PFSK-1 (cell line): ENCODE data around the gene RPTOR.

ENCODE experiments used
- FOXP2 ChIP-seq: optimal IDR thresholded peaks from 2 replicates; pipeline ENCODE3; 2011; ENCODE audit warnings: borderline replicate concordance, control low read depth, inconsistent platforms; ENCODE audit not compliant: insufficient read depth; ENCODE audit errors: extremely low read length, extremely low read depth
- POLR2AphosphoS5 ChIP-seq: IDR thresholded peaks from 2 replicates; pipeline ENCODE4 v1.6.1; 2012; ENCODE audit warnings: low read depth, mild to moderate bottlenecking, control low read depth, low read length, moderate library complexity
- SIN3A ChIP-seq: IDR thresholded peaks from 2 replicates; pipeline ENCODE4 v1.6.1; 2012; ENCODE audit warnings: mild to moderate bottlenecking, low read length, moderate library complexity, borderline replicate concordance; ENCODE audit not compliant: insufficient read depth
- TAF1 ChIP-seq: IDR thresholded peaks from 2 replicates; pipeline ENCODE4 v1.6.1; 2012; ENCODE audit warnings: low read length, control low read depth, borderline replicate concordance; ENCODE audit not compliant: insufficient read depth
- TF ChIP-seq, protein P1 (sequence below), 2 experiments: IDR thresholded peaks; 2 replicates each; pipeline versions ENCODE4 v1.6.1 to v1.8.0; 2011 to 2012; ENCODE audit warnings: low read depth in 2 of 2, low read length in 2 of 2, control low read depth in 1 of 2, inconsistent platforms in 1 of 2, mild to moderate bottlenecking in 1 of 2, moderate library complexity in 1 of 2; ENCODE audit not compliant: insufficient read depth in 1 of 2

RPTOR gene

DNA sequence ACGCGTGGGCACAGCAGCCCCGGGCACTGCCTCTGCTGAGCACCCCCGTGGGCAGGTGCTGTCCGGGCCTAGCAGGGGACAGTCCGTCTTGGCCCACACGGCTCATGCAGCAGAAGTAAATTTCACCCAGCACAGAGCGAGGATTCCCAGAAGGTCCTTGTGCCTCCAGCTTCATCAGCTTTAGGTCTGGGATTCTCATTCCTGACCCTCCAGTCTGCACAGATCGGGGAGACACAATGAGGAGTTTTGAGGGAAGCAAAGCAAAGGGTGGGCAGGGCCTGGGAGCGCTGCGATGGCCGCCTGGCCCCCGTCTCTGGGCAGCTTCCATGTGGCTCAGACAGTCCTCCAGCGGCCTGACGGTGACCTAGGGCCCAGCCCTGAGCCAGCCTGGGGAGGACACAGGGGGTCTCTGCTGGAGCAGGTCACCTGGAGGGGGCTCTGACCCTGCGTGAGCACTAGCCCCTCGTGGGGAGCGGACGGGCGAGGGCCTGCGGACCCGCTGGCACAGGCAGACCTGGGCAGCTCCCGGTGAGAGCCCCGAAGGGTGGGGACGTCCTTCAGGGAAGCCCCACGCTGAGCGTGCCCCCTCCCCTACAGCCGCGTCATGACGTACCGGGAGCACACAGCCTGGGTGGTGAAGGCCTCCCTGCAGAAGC, 416.3 kb downstream of the RPTOR start:
- TF ChIP-seq, protein P1, sequence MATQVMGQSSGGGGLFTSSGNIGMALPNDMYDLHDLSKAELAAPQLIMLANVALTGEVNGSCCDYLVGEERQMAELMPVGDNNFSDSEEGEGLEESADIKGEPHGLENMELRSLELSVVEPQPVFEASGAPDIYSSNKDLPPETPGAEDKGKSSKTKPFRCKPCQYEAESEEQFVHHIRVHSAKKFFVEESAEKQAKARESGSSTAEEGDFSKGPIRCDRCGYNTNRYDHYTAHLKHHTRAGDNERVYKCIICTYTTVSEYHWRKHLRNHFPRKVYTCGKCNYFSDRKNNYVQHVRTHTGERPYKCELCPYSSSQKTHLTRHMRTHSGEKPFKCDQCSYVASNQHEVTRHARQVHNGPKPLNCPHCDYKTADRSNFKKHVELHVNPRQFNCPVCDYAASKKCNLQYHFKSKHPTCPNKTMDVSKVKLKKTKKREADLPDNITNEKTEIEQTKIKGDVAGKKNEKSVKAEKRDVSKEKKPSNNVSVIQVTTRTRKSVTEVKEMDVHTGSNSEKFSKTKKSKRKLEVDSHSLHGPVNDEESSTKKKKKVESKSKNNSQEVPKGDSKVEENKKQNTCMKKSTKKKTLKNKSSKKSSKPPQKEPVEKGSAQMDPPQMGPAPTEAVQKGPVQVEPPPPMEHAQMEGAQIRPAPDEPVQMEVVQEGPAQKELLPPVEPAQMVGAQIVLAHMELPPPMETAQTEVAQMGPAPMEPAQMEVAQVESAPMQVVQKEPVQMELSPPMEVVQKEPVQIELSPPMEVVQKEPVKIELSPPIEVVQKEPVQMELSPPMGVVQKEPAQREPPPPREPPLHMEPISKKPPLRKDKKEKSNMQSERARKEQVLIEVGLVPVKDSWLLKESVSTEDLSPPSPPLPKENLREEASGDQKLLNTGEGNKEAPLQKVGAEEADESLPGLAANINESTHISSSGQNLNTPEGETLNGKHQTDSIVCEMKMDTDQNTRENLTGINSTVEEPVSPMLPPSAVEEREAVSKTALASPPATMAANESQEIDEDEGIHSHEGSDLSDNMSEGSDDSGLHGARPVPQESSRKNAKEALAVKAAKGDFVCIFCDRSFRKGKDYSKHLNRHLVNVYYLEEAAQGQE (IDR thresholded peaks at IDR 0.05; ENCODE audit: insufficient read depth in 1 of 2, low read depth in 2 of 2, low read length in 2 of 2) = no peak
- no peak for TF ChIP-seq SIN3A
- no peak for TF ChIP-seq POLR2AphosphoS5
- TF ChIP-seq FOXP2 = no peak
- TF ChIP-seq TAF1 = no peak

DNA sequence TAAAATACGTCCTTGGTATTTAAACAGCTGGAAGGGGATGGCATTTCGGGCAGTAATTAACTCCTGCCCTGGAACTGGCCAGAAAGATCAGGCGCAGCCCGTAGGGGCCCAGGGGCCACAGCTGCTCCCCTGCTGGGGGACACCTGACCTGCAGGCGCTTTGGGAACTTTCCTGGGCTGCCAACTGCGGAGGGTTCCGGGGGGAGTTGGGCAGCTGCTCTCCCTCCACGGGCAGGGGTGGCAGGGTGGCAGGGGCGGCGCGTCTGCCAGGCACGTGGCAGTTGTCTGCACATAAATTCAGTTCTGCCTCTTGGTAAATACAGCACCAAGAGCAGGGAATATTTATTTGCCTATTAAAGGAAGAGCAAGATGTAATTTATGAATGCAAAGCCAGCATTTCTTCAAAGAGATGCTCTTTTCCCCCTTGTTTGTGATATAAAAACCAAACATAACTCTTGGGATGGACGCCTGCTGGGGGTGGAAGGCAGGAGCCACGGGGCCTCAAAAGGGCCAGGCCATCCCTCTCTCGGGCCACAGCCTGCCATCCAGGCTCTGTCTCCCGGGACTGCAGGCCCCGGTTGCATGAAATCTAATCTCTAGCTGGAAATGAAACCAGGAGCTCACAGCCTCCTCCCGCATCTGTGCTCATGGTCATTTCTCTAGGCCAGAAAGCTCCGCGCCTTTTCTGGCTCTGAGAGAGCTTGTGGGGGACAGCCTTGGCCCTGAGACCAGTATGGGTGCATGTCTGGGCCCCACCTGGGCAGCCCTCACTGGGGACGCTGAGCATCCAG, 417.1 kb downstream of the RPTOR start:
- no peak for TF ChIP-seq SIN3A
- no peak for TF ChIP-seq TAF1
- TF ChIP-seq, protein P1 (IDR thresholded peaks at IDR 0.05; ENCODE audit: insufficient read depth in 1 of 2, low read depth in 2 of 2, low read length in 2 of 2) = no peak
- TF ChIP-seq FOXP2 = no peak
- no peak for TF ChIP-seq POLR2AphosphoS5

DNA sequence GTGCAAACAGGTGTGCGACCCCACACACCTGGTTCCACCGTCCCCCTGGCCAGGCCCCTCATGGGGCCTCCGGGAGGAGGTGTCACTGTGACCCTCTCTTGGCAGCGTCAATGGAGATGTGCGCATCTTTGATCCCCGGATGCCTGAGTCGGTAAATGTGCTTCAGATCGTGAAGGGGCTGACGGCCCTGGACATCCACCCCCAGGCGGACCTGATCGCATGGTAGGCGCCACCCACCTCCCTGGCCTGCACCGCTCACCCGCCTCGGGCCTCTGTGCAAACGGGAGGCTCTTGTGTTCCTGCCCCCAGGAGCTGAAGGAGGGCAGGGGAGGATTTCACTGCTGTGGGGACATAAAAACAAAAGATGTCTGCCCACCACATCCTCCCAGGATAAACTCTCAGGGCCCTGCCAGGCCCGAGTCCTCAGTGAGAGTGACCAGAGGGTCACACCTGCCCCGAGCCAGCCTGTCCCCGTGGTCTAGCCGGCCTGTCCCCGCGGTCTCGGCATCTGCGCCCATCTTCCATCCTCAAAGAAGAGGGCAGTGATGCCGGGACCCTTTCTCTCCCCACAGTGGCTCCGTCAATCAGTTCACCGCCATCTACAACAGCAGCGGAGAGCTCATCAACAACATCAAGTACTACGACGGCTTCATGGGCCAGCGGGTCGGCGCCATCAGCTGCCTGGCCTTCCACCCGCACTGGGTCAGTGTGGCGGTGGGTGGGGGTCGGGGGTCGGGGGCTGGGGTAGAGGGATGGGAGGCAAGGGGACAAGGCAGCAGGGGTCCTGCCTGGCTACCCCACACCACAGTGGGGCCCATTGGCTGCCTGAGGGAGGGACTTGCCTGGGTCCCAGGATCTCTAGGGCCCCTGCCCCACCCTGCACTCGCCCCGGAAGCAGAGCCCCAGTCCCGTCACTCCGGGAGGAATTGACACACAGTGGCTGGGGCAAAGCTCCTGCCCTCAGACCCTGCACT, 418.0 kb downstream of the RPTOR start:
- TF ChIP-seq FOXP2 = no peak
- no peak for TF ChIP-seq POLR2AphosphoS5
- no peak for TF ChIP-seq TAF1
- TF ChIP-seq, protein P1 (IDR thresholded peaks at IDR 0.05; ENCODE audit: insufficient read depth in 1 of 2, low read depth in 2 of 2, low read length in 2 of 2) = no peak
- TF ChIP-seq SIN3A = no peak

DNA sequence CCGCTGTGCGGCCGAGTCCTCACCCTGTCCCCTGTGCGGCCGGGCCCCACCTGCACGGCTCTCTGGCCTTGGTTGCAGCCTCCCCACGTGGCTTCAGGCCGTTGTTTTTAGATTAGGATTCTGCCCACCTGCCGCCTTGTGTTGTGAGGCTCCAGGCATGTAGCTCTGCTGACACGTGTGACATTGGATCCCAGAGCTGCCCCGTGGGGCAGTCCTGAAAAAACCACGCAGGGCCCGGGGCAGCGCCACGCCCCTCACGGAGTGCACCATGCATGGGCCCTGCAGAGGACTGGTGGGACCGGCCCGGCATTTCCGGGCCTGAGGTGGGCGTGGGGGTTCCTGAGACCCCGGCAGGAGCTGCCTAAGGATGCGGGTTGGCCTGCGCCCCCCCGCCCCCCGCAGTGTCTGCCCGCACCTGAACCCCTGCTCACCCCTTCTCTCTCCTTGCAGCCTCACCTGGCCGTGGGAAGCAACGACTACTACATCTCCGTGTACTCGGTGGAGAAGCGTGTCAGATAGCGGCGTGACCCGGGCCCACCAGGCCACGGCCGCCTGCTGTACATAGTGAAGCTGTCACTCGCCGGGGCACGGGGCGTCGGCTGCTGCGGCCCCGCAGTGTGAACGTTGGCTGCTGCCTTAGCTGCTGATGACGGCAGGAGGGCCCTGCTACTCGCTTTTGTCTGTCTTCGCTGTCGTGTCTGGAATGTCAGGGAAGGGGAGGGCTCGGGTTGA, 419.3 kb downstream of the RPTOR start:
- TF ChIP-seq FOXP2 (no peak), SIN3A (no peak), POLR2AphosphoS5 (no peak), TAF1 (no peak)
- TF ChIP-seq, protein P1 (IDR thresholded peaks at IDR 0.05; ENCODE audit: insufficient read depth in 1 of 2, low read depth in 2 of 2, low read length in 2 of 2) = no peak
